IPS-NIHi11 (cell line): ENCODE data around the gene TMEFF2.

ENCODE experiments used
- DNase-seq: peaks from one replicate; pipeline ENCODE4 v3.0.0; 2012; ENCODE audit warnings: mixed read lengths, low spot score

TMEFF2 gene

GRCh38 chr2:192194866-192195547 is at the start of gene TMEFF2:
TSS of gene TMEFF2 (minus strand) at chr2:192194933. CDS start at chr2:192194524, 409 bp downstream.
- DNase-seq = peak; percentile 96

- DNase-seq = no peak
These were observed 48.8 kb upstream of the TMEFF2 start for GRCh38 chr2:192243488-192243887.

- no peak for DNase-seq
These were observed 41.4 kb upstream of the TMEFF2 start for GRCh38 chr2:192236136-192236535.

- peak; percentile 10 for DNase-seq
These were observed 36.2 kb upstream of the TMEFF2 start for GRCh38 chr2:192230889-192231453.

- no peak for DNase-seq
These were observed 34.0 kb upstream of the TMEFF2 start for GRCh38 chr2:192228685-192229084.

GRCh38 chr2:192218970-192219369 is 24.2 kb upstream of the TMEFF2 start:
- DNase-seq = no peak

GRCh38 chr2:192218377-192218776 is 23.6 kb upstream of the TMEFF2 start:
- DNase-seq = no peak

- DNase-seq = no peak
These were observed 21.6 kb upstream of the TMEFF2 start for GRCh38 chr2:192216336-192216735.

- no peak for DNase-seq
These were observed 20.6 kb upstream of the TMEFF2 start for GRCh38 chr2:192215096-192215877.

GRCh38 chr2:192208848-192209247 is 14.1 kb upstream of the TMEFF2 start:
- DNase-seq = no peak

- DNase-seq = no peak
These were observed 11.7 kb upstream of the TMEFF2 start for GRCh38 chr2:192206399-192206798.

- no peak for DNase-seq
These were observed 9.1 kb upstream of the TMEFF2 start for GRCh38 chr2:192203876-192204275.

- no peak for DNase-seq
These were observed 7.6 kb upstream of the TMEFF2 start for GRCh38 chr2:192202373-192202772.

- no peak for DNase-seq
These were observed 6.4 kb upstream of the TMEFF2 start for GRCh38 chr2:192201116-192201515.

- no peak for DNase-seq
These were observed 2.6 kb upstream of the TMEFF2 start for GRCh38 chr2:192197357-192197756.

- no peak for DNase-seq
These were observed 1.9 kb upstream of the TMEFF2 start for GRCh38 chr2:192196421-192197194.

GRCh38 chr2:192195548-192196418 is 1.1 kb upstream of the TMEFF2 start:
- peak; percentile 56 for DNase-seq

- peak; percentile 11 for DNase-seq
These were observed 368 bp downstream of the TMEFF2 start for GRCh38 chr2:192194265-192194865.

GRCh38 chr2:192190474-192190873 is 4.3 kb downstream of the TMEFF2 start:
- no peak for DNase-seq

GRCh38 chr2:192186806-192187205 is 7.9 kb downstream of the TMEFF2 start:
- DNase-seq = no peak

GRCh38 chr2:192184349-192184748 is 10.4 kb downstream of the TMEFF2 start:
- DNase-seq = no peak
